Thymus (tissue), 11 donors: ENCODE results near the gene ASTN2. TPM values are rescaled to one million over a fixed set of nuclear protein-coding genes. Genes with fewer than 3 reads are reported as not detected.

ENCODE experiments used
- DNase-seq, 9 donors: peaks; one replicate each; pipeline ENCODE4 v3.0.0-alpha.2; 2013; ENCODE audit warnings: low spot score in 9 of 9, low read depth in 6 of 9, missing footprints in 1 of 9
- H3K27ac ChIP-seq, 2 donors: one replicate each; pipeline ENCODE4 v1.5.1; 2013; ENCODE audit warnings: control low read depth in 1 of 2, low read depth in 1 of 2, low read length in 1 of 2, mild to moderate bottlenecking in 1 of 2, moderate library complexity in 1 of 2
- H3K27me3 ChIP-seq, 2 donors: one replicate each; pipeline ENCODE4 v1.5.1; 2013; ENCODE audit warnings: low read length in 1 of 2; ENCODE audit not compliant: control insufficient read depth in 2 of 2, insufficient read depth in 1 of 2
- H3K36me3 ChIP-seq, 2 donors: one replicate each; pipeline ENCODE4 v1.5.1; 2013; ENCODE audit warnings: low read length in 1 of 2, mild to moderate bottlenecking in 1 of 2, moderate library complexity in 1 of 2; ENCODE audit not compliant: control insufficient read depth in 2 of 2, insufficient read depth in 2 of 2
- H3K4me1 ChIP-seq, 2 donors: one replicate each; pipeline ENCODE4 v1.5.1; 2013; ENCODE audit warnings: low read length in 2 of 2; ENCODE audit not compliant: control insufficient read depth in 2 of 2, insufficient read depth in 2 of 2
- H3K4me3 ChIP-seq, 2 donors: one replicate each; pipeline ENCODE4 v1.5.1; 2013; ENCODE audit warnings: low read length in 2 of 2, control low read depth in 1 of 2, mild to moderate bottlenecking in 1 of 2
- H3K9me3 ChIP-seq, 2 donors: one replicate each; pipeline ENCODE4 v1.5.1; 2013; ENCODE audit warnings: low read length in 1 of 2, mild to moderate bottlenecking in 1 of 2; ENCODE audit not compliant: control insufficient read depth in 2 of 2, insufficient read depth in 1 of 2
- WGBS: extraction: QIAGEN DNeasy Blood & Tissue Kit; methylation state at CpG from one replicate; pipeline ENCODE4 v1.1.7; 2013; 5-methylcytosine and 5-hydroxymethylcytosine counted together
- polyA plus RNA-seq: library from polyadenylated mRNA; stranded (reverse); fragments of 200-250 nt; gene quantifications from one replicate; pipeline ENCODE4 v1.2.3, GENCODE V29; 2013
- total RNA-seq: library from RNA; stranded (reverse); fragments of 120-200 nt; gene quantifications from one replicate; pipeline ENCODE4 v1.2.4, GENCODE V29; 2013
- donor health status: healthy.

Gene ASTN2
- total and polyA plus RNA-seq, 2 donors, result 5.8 to 5.9 TPM

DNA sequence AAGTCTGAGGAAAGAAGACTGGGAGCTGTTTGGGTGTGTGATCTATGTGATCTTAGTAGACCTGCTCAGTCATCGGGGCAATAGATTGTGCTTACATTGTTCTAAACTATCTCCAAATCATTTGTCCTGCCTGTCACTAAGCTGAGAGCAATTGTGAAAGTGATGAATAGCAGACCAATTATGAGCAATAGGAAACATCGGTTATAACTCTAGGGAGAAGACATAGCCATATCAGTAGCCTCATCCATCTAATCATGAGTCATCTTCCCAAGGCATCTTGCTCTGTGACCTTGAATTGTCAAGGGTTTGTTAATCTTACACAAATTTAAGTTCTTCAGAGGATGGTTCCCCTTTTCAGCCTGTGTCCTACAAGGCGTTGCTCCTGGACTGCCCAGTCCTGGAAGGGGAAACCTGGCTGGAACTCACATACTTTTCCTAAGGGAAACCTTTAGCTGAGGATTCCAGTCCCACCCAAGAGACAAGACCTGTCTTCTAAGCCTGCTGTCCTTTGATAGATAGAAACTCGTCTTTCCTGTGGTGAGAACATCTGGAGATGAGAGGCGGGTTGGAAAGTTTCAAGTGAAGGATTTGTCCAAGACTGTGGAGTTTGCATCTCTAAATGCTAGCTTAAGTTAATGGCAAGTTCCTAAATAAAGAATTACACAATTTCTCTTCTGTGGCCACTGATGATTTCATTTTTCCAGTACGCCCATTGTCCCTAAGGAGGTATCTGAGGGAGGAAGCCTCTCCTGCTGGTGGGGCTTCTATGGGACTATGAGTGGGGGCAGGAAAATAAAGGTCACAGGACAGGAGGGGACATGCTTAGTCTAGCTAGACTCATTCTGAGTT is 781.6 kb downstream of the ASTN2 start:
- Histone ChIP-seq H3K9me3 (no peaks in the 10 kb centered on the region), H3K36me3 (no peaks in the 10 kb centered on the region), H3K4me1 (no peaks in the 10 kb centered on the region), H3K4me3 (no peak overlapping the region), H3K27ac (no peak overlapping the region), H3K27me3 (no peaks in the 10 kb centered on the region)
- no peak for DNase-seq
- 94% methylated on average over 6 of the region's 6 CpGs for WGBS

DNA sequence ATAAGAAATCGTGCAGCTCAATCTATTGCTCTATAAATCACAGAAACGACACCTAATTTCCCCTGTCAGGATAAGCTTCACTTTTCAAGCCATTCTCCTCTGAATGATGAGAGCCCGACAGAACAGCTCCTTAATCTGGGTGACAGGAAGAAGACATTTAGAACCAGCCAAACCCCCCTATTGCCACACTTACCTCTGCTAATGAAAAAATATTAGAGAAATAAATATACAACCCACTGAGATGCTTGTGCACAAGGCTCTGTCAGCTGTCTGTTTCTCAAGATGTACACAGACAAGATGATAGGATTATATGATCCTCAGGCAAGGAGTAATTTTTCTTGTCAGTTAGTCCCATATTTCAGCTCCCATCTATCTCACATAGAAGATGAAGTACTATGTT is 785.2 kb downstream of the ASTN2 start:
- Histone ChIP-seq H3K27me3 (no peaks in the 10 kb centered on the region), H3K4me3 (no peak overlapping the region), H3K36me3 (no peaks in the 10 kb centered on the region), H3K9me3 (no peaks in the 10 kb centered on the region), H3K27ac (no peak overlapping the region), H3K4me1 (no peaks in the 10 kb centered on the region)
- no peak for DNase-seq
- WGBS, result 82% methylated on average over 3 of the region's 3 CpGs

DNA sequence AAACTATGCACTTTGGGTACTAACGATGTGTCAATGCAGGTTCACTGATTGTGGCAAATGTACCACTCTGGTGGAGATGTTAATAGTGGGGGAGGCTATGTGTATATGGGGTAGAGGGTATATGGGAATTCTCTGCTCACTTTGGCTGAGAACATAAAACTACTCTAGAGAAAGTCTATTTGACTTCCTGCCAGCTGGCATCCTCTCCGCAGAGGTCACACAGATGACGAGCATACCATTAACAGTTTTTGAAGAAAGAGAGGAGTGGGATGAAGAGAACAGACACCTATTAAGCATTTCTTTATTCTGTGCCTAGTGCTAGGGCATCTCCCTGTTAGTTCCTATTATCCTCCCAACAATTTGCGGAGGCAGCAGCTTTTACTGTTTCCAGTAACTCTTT is 786.1 kb downstream of the ASTN2 start:
- no peak overlapping the region for H3K4me3 ChIP-seq
- no peak for DNase-seq
- no peaks in the 10 kb centered on the region for H3K4me1 ChIP-seq
- H3K27me3 ChIP-seq, result no peaks in the 10 kb centered on the region
- WGBS, result 91% methylated on average over 4 of the region's 4 CpGs
- H3K27ac ChIP-seq, result no peak overlapping the region
- H3K36me3 ChIP-seq, result no peaks in the 10 kb centered on the region
- H3K9me3 ChIP-seq, result no peaks in the 10 kb centered on the region

DNA sequence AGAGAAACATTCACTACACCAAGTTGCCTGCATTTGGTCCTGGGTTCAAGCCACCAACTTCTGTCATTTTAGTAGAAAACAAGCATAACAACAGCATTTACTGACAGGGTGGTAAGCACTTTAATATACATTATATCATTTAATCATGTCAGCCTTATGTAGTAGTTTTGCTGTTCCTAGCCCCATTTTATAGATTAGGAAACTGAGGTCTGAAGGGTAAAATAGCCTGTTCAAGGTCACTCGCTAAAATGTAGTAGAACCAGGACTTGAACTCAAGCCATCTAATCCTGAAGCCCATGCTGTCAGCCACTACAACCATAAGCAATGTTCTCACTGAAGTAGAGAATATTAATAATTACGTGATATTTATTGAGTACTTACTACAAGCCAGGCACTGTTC is 787.4 kb downstream of the ASTN2 start:
- Histone ChIP-seq H3K9me3 (no peaks in the 10 kb centered on the region), H3K27me3 (no peaks in the 10 kb centered on the region), H3K4me1 (no peaks in the 10 kb centered on the region), H3K27ac (no peak overlapping the region), H3K36me3 (no peaks in the 10 kb centered on the region), H3K4me3 (no peak overlapping the region)
- no peak for DNase-seq
- 96% methylated on average over 2 of the region's 2 CpGs for WGBS

DNA sequence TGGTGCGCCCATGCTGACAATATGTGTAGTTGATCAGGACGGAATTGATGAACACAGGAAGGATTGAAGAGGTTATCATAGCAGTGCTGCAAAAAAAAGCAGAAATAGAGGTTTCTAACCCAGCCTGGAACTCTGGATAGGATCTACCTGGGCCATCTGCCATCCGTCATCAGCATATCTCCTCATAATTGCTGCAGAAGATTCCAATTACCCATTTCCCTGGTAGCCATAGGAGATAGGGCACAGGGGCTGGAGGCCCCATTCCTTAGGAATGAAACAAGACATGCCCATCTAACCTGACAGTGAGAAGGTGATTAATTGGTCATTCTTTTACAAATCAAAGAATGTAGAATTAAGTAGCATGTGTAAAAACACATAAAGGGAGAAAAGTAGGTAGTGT is 788.1 kb downstream of the ASTN2 start:
- Histone ChIP-seq H3K9me3 (no peaks in the 10 kb centered on the region), H3K36me3 (no peaks in the 10 kb centered on the region), H3K27ac (no peak overlapping the region), H3K4me1 (no peaks in the 10 kb centered on the region), H3K4me3 (no peak overlapping the region), H3K27me3 (no peaks in the 10 kb centered on the region)
- no peak for DNase-seq
- 95% methylated on average over 3 of the region's 3 CpGs for WGBS

DNA sequence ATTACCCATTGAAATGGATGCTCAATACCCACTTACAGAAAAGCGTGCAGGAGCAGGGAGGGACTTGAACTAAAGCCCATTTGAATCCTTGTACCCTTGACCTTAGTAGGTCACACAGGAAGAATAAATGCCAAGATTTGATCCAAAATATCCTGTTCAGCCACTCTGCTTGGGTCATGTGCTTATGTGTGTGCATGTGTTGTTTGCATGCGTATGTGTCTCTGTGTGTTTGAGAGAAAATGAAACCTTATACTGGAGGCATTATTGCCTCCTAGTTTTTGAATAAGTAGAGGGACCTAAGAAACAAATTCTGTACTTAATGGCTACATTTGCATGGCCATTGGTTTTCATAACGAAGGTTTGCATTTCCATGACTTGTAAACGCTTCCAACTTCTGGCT is 791.1 kb downstream of the ASTN2 start:
- no peak for DNase-seq
- no peaks in the 10 kb centered on the region for H3K36me3 ChIP-seq
- no peaks in the 10 kb centered on the region for H3K4me1 ChIP-seq
- H3K4me3 ChIP-seq, result no peak overlapping the region
- no peaks in the 10 kb centered on the region for H3K27me3 ChIP-seq
- H3K27ac ChIP-seq, result no peak overlapping the region
- 92% methylated on average over 4 of the region's 4 CpGs for WGBS
- H3K9me3 ChIP-seq, result no peaks in the 10 kb centered on the region

DNA sequence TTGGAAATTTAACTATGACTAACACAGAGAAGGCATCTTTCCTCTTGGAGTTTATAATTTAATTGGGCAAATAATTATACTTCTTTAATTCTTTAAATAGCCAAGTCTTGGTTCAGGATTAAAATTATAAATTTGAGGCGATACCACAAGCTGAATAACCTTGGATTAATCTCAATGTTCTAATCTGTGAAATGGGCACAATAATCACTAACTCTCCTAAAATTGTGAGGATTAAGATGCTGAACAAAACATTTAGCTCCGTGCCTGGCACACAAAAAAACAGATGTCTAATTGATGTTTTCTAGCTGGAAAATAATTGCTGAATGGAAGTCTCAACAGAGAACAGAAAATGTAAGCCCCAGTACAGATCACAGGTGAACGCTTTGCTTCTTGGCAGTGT is 797.5 kb downstream of the ASTN2 start:
- no peaks in the 10 kb centered on the region for H3K9me3 ChIP-seq
- H3K27me3 ChIP-seq, result no peaks in the 10 kb centered on the region
- no peak overlapping the region for H3K27ac ChIP-seq
- no peaks in the 10 kb centered on the region for H3K4me1 ChIP-seq
- 92% methylated on average over 3 of the region's 3 CpGs for WGBS
- H3K36me3 ChIP-seq, result no peaks in the 10 kb centered on the region
- DNase-seq, result no peak
- H3K4me3 ChIP-seq, result no peak overlapping the region

DNA sequence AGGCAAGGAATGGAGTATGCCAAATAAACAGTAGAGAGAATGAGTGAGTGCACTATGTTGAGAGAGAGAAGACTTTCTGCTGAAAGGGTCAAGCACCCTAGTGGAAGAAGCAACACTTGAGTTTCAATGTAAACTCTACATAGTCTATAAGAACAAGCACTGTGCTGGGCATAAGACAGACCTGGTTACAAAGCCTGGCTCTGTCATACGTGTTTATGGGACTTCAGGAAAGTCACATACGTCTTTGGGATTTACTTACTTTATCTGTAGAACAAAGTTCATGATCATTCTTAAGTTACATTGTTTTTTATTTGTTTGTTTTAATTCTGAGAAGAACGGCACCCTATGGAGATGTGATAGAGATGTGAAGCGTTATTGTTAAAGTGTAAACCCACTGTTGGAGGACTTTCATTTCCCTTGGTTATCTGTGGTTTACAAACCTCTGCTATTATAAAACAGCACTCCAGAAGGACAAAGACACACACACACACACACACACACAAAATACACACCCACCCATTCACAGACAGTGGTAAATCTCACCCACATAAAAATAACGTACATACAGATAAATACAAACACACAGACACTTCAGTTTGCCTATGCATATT is 798.4 kb downstream of the ASTN2 start:
- Histone ChIP-seq H3K36me3 (no peaks in the 10 kb centered on the region), H3K4me3 (no peak overlapping the region), H3K27me3 (no peaks in the 10 kb centered on the region), H3K9me3 (no peaks in the 10 kb centered on the region), H3K4me1 (no peaks in the 10 kb centered on the region), H3K27ac (no peak overlapping the region)
- no peak for DNase-seq
- 96% methylated on average over 5 of the region's 5 CpGs for WGBS

DNA sequence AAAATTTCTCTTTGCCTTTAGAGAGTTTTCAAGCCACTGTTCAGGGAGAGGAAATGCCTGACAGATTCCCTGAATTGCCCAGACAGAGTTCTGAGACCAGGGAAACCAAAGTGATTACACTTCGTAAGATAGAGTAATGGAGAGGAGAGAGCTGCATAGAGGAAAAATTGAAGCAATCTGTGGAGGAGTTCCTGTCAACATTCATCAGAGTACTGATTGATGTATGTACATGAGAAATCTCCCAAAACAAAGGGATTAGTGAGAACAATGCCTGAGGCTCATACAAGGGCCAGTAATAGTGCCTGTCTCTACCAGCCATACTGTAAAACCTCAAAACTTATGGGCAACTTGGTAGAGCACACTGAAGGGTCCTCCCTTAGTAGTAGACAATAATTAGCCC is 806.8 kb downstream of the ASTN2 start:
- no peaks in the 10 kb centered on the region for H3K9me3 ChIP-seq
- H3K4me1 ChIP-seq, result no peaks in the 10 kb centered on the region
- H3K4me3 ChIP-seq, result no peak overlapping the region
- no peak for DNase-seq
- H3K27ac ChIP-seq, result no peak overlapping the region
- H3K36me3 ChIP-seq, result no peaks in the 10 kb centered on the region
- no peaks in the 10 kb centered on the region for H3K27me3 ChIP-seq
- WGBS, result 96% methylated on average over 1 of the region's 1 CpG
